NOMO-1 treated with DMSO at 0.1 percent for 48 hours (cell line): ENCODE results near the gene ELMO1.
A peak's percentile ranks its signal among the peaks of the same experiment; 100 is the strongest.

Experiments
- DNase-seq: peaks from one replicate; lab custom pipeline; 2025; ENCODE audit not compliant: unreplicated experiment; lab: John Stamatoyannopoulos, UW

The ELMO1 gene

DNA sequence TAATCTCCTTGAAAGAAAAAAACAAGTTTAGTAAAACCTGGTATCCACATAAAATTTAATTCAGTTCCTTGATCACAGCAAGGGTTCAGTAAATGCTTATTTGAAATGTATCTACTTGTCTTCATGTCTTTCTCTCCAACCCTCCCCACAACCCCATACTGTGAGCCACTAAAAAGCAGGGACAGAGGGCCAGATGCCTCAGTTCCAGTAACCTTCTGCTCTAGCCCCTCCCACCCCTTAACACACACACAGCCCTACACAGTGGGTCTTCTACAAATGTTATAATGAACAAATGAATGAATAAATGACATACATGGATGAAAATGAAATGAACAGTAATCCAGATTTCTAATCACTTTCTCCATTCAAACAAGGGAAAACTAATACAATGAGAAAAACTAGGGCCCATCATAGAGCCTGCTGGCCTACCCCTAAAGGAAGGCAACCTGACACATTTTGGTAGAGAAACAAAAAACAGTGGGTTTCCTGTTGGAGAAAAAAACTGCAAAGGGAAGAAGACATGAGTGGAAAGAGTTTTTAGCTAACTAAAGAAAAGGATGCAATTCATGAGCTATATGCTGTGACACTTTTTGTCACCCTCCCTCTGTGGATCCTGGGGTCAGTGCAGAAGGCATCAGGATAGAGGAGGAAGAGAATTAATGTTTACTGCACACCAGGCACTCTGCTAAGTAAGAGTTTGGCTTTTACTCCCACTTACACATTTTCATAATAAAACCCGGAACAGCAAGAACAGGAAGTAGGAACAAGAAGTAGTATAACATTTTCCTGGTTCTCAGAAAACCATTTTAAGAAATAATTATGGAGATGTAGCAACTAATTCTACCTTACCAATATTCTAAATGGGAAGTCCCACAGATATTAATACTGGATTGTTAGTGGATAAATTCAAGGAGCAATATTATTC, 38.1 kb downstream of the ELMO1 start:
- peak; percentile 63 for DNase-seq

GRCh38 chr7:37409461-37409860, 39.2 kb downstream of the ELMO1 start:
- DNase-seq: peak; percentile 26

- peak; percentile 81 for DNase-seq
These were observed 40.1 kb downstream of the ELMO1 start for GRCh38 chr7:37408291-37409228.

- no peak for DNase-seq
These were observed 43.0 kb downstream of the ELMO1 start for GRCh38 chr7:37405603-37406122.

DNA sequence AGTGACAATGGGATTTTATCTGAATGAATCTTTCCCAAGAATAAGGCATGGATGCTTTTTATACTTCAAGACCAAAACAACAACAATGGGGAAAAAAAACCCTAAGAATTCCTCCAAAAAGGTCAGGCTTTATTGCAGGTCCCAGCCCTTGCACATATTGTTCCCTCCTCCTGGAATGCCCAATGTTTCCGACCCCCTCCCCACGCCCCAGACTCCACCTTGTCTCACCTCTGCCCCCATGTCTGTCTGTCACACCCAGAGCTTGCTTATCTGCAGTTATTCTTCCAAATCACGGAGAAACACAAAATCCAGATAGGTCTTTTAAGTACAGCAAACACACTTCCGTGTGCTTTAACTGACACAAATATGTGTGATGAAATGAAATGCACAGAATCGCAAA, 43.5 kb downstream of the ELMO1 start:
- DNase-seq: no peak

DNA sequence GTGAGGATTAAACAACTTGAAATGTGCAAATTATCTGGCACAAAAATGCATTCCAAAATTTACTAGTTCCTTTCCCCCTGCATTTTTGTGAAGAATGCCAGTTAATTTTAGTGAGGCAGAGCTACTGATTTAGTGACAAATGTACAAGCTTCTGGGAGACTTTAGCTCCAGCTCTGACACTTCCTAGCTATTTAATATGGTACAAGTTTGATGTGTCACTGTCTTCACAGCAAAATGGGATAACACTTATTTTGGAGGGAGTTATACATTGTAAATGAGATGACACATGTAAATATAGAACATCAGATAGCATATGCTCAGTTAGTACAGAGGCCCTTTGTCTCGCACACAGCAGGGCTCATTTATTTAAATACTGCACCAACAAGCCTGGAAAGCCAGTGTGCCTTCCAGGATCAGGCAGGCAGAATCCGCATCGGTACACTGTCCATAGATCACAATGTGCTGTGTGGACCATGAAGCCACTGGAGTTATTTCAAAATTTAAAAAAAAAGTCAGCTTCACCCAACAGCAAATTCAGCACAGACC, 48.7 kb downstream of the ELMO1 start:
- DNase-seq: no peak

GRCh38 chr7:37398403-37398802, 50.3 kb downstream of the ELMO1 start:
- no peak for DNase-seq

GRCh38 chr7:37395618-37396259, 52.9 kb downstream of the ELMO1 start:
- DNase-seq: no peak

DNA sequence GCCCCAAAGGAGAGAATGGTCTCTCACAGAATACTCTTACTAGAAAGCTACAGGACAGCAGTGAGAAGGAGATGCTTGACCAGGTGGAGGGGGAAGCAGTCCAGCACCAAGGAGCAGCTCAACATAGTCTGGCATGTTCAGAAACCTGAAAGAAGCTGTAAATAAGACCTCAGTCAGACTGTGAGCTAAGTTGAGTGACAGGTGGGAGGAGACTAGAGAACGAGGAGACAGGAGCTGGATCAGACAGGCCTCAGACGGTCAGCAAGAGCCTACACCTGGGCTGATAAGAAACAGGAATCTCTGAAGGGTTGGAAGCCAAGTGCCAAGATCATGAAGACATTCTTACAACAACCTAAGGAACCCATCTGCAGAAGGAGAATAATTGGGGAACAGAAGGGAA, 54.5 kb downstream of the ELMO1 start:
- DNase-seq: no peak

- no peak for DNase-seq
These were observed 55.2 kb downstream of the ELMO1 start for GRCh38 chr7:37393476-37393875.

GRCh38 chr7:37392673-37393017, 56.0 kb downstream of the ELMO1 start:
- DNase-seq: no peak

DNA sequence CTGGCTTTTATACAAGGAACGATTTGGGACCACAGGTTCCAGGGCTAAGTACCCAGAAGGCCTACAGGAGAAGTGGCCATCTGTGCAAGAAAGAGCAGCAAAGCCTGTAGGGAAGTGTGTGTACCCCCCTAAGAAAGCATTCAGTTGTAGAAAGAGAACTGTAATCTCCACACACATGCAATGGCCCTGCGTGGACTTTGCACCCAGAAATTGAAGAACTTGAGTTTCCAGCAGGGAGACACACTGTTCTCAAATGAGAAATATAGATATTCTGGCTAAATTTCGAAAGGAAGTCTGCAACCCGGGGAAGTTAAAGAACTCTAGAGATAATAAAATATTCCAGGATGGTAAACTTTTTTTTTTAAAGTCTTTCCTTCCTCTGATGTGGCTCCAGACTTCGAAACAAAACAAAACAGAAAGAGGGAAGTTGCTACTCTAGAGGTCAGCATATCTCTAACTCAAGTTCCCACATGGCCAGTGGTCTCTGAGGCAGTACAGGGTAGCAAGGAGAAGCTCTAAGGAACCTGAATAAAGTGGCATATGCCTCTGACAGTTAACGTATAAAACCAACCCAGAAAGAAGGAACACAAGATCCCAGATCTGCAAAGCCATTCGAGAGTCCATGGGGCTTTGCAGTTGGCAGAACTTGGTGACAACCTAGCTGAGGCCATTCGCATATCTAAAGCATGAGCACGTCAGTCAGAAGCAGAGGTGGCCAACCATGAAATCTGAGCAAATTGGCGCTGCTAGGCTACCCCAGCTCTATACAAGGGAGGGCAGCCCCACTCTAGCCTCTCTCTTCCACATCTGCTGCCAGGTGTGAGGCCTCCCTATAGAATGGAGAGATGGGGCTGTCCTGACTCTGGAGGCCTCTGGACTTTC, 56.6 kb downstream of the ELMO1 start:
- DNase-seq: peak; percentile 83

DNA sequence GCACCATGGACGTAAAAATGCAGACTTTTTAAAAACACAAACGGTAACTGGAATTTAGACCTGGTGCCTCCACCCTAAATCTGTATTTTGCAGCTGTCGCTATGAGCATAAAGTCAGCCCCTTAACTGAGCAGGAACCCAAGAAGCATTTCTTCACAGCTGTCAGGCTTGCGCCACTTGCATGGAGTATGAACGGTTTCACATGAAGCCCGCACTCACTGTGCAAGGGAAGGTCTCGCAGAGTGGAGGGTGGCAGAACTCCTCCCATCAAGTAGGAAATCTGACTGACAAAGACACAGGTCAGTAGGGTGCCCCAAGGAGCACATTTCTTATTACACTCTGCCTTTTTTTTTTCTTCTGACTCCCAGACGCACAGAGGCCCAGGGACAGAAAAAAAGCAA, 58.5 kb downstream of the ELMO1 start:
- DNase-seq: peak; percentile 78

DNA sequence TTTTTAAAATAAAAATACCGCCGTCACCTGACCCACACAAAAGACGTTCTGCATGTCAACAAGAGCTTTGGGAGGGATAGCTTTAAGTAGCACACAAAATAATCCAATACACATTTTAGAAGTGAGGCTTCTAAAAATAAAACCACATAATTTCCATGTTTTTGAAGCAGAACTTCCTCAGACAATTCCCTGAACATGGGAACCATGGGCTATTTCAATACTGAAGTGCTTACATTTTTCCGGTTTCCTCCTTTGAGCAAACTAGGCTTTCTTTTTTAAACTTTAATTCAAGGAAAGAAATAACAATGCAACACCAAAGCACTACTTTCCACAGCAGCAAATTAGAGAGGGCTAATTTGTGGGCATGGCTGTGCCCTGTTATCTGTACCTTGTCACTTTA, 59.9 kb downstream of the ELMO1 start:
- no peak for DNase-seq

DNA sequence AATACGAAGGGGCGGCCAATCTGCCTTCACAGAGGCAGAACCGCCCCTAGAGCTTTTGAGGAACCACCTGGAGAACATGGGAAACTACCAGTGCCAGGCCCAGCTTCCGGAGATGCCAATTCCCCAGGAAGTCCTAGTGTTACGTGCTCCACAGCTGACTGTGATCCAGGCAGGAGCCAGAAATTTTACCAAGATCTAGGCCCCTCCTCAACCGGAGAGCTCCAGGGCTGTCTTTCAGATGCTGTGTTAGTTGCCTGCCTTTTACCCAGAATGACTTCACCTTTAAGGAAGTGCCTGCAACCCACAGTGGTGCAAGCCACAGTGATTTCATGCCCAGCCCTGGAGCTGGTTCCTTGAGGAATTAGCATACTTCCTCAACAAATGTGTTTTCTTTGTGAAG, 62.9 kb downstream of the ELMO1 start:
- peak; percentile 15 for DNase-seq

DNA sequence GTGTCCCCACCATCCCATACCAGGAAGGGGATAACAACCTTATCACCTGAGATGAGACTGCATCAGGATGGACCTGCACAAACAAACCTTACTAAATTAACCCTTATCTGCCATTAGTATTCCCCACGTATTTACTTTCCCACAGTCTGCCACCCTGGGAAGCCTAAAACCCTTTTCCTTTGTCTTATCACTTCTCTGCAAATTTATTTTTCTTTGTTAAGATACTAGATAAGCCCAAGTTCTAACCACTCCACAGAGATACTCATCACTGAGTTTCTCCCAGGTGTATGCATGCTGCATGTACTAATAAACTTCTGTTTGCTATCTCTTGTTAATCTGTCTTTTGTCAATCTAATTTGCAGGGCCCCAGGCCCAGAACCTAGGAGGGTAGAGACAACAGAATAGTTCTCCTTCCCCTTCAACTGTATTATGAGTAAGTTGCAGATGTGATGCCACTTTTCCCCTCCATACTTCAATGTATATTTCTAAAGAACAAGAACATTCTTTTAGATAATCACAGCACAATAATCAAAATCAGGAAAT, 66.0 kb downstream of the ELMO1 start:
- DNase-seq: no peak

DNA sequence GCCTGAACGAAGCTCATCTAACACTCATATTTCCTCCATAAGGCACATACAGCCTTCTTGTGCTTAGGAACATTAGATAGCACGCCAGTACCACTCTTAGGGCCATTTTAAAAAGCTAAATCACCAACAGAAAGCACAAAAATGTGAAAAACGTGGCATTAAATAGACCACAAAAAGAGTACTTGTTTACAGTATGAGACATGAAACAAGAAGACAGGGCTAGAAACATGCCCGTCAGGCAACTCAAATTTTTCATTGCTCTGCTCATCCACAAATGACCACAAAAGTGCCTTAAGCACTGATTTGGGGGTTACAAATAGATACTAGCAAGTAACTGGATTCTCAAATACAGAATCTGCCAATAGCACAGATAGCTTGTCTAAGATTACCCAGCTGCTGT, 67.8 kb downstream of the ELMO1 start:
- no peak for DNase-seq

- no peak for DNase-seq
These were observed 69.0 kb downstream of the ELMO1 start for GRCh38 chr7:37379546-37380277.

GRCh38 chr7:37377231-37377630, 71.4 kb downstream of the ELMO1 start:
- no peak for DNase-seq
